ENCODE results near the gene TXNDC12. TPM values are rescaled to one million over a fixed set of nuclear protein-coding genes. Genes with fewer than 3 reads are reported as not detected.
A peak's percentile ranks its signal among the peaks of the same experiment; 100 is the strongest.

TXNDC12 gene
- total RNA-seq, 6 donors from 2014 or later: 8.4 to 54.0 (median 26.6) TPM

DNA sequence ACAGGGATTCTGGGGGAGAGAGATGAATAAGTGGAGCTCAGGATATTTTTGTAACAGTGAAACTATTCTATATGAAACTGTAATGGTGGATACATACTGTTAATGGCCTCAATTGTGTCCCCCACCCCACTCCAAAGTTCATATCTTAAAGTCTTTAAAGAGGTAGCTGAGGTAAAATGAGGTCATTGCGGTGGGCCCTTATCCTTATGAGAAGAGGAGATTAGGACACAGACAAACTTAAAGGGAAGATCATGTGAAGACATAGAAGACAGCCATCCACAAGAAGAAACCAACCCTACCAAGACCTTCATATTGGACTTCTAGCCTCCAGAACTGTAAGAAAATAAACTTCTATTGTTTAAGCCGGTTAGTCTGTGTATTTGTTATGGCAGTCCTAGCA, 9.8 kb downstream of the TXNDC12 start:
- WGBS, 2 donors: 94% methylated on average over 2 of the region's 2 CpGs
- ATAC-seq (ENCODE audit: low FRiP score in 2 of 2) (no peak), DNase-seq (no peak)
- H3K27me3 ChIP-seq: no peaks in the 10 kb centered on the region
- H3K27ac ChIP-seq: no peak overlapping the region
- H3K36me3 ChIP-seq: peaks cover 0 to 17% (median 6%) of the 10 kb centered on the region in 4 donors
- H3K4me1 ChIP-seq: no peaks in the 10 kb centered on the region
- TF ChIP-seq POLR2AphosphoS5 (IDR thresholded peaks at IDR 0.05) (no peak), EP300 (IDR thresholded peaks at IDR 0.05) (no peak), POLR2A (IDR thresholded peaks at IDR 0.05) (no peak)
- TF ChIP-seq, protein P1, sequence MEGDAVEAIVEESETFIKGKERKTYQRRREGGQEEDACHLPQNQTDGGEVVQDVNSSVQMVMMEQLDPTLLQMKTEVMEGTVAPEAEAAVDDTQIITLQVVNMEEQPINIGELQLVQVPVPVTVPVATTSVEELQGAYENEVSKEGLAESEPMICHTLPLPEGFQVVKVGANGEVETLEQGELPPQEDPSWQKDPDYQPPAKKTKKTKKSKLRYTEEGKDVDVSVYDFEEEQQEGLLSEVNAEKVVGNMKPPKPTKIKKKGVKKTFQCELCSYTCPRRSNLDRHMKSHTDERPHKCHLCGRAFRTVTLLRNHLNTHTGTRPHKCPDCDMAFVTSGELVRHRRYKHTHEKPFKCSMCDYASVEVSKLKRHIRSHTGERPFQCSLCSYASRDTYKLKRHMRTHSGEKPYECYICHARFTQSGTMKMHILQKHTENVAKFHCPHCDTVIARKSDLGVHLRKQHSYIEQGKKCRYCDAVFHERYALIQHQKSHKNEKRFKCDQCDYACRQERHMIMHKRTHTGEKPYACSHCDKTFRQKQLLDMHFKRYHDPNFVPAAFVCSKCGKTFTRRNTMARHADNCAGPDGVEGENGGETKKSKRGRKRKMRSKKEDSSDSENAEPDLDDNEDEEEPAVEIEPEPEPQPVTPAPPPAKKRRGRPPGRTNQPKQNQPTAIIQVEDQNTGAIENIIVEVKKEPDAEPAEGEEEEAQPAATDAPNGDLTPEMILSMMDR (IDR thresholded peaks at IDR 0.05): no peak
- no peak overlapping the region for H3K4me3 ChIP-seq
- H3K9me3 ChIP-seq: no peaks in the 10 kb centered on the region

DNA sequence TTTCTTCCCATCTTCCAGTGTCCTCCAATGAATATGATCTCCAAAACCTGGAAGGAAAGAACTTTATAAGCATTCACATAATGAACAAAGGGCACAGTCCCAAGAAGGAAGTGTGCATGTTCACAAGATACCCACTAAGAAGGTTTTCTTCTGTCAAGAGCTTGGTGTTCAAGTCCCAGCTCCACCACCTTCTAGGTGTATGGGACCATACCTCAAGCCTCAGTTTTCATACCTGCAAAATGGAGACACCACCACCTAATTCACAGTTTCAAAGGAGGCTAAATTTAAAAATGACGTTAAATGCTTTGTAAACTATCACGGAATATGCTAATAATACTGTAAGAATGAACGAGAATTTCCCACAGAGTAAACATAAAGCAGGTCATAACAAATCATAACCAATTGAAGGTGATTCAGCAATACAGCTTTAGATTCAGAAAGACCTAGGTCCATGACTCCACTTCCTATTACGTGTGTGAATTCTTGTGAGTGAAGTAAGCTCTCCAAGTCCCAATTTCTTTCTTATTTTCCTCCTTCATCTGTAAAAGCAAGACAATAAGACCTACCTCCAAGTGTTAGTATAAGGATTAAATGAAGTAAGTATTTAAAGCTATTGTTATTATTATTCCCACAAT, 13.3 kb downstream of the TXNDC12 start:
- ATAC-seq (ENCODE audit: low FRiP score in 2 of 2) (no peak), DNase-seq (no peak)
- 92 to 95% methylated on average over 4 of the region's 4 CpGs for WGBS, 2 donors
- H3K4me3 ChIP-seq: no peak overlapping the region
- no peaks in the 10 kb centered on the region for H3K27me3 ChIP-seq
- H3K4me1 ChIP-seq: no peaks in the 10 kb centered on the region
- TF ChIP-seq, protein P1 (IDR thresholded peaks at IDR 0.05): no peak
- no peak for TF ChIP-seq POLR2A (IDR thresholded peaks at IDR 0.05)
- TF ChIP-seq EP300 (IDR thresholded peaks at IDR 0.05): no peak
- no peak for TF ChIP-seq POLR2AphosphoS5 (IDR thresholded peaks at IDR 0.05)
- H3K36me3 ChIP-seq: peaks cover 0 to 45% (median 11%) of the 10 kb centered on the region in 4 donors
- H3K27ac ChIP-seq: no peak overlapping the region
- H3K9me3 ChIP-seq: no peaks in the 10 kb centered on the region

- WGBS, 2 donors: 97 to 100% methylated on average over 1 of the region's 1 CpG
Observed at GRCh38 chr1:52037909-52038308, 17.1 kb downstream of the TXNDC12 start.

GRCh38 chr1:52037402-52037814, 17.6 kb downstream of the TXNDC12 start:
- H3K36me3 ChIP-seq: peaks cover 0 to 41% (median 11%) of the 10 kb centered on the region in 4 donors
- TF ChIP-seq, protein P1 (IDR thresholded peaks at IDR 0.05): no peak
- TF ChIP-seq POLR2AphosphoS5 (IDR thresholded peaks at IDR 0.05) (no peak), POLR2A (IDR thresholded peaks at IDR 0.05) (no peak), EP300 (IDR thresholded peaks at IDR 0.05) (no peak)
- no peaks in the 10 kb centered on the region for H3K27me3 ChIP-seq
- no peak overlapping the region for H3K27ac ChIP-seq
- peaks cover 4 to 8% (median 6%) of the 10 kb centered on the region in 4 donors for H3K4me1 ChIP-seq
- ATAC-seq (ENCODE audit: low FRiP score in 2 of 2) (no peak), DNase-seq (peak in 1 of 2 donors; percentile 30)
- H3K4me3 ChIP-seq: no peak overlapping the region
- WGBS, 2 donors: 74 to 81% methylated on average over 4 to 5 of the region's 5 CpGs
- no peaks in the 10 kb centered on the region for H3K9me3 ChIP-seq

More at GRCh38 chr1:52037909-52038308, 17.1 kb downstream of the TXNDC12 start:
- Histone ChIP-seq H3K36me3 (peaks cover 0 to 41% (median 11%) of the 10 kb centered on the region in 4 donors), H3K27ac (no peak overlapping the region), H3K9me3 (no peaks in the 10 kb centered on the region), H3K4me3 (no peak overlapping the region), H3K4me1 (peaks cover 0 to 3% (median 2%) of the 10 kb centered on the region in 4 donors), H3K27me3 (no peaks in the 10 kb centered on the region)
- DNase-seq: no peak
- TF ChIP-seq POLR2A (IDR thresholded peaks at IDR 0.05): no peak
- TF ChIP-seq, protein P1 (IDR thresholded peaks at IDR 0.05): no peak
- TF ChIP-seq EP300 (IDR thresholded peaks at IDR 0.05): no peak
- no peak for TF ChIP-seq POLR2AphosphoS5 (IDR thresholded peaks at IDR 0.05)
- no peak for ATAC-seq (ENCODE audit: low FRiP score in 2 of 2)

DNA sequence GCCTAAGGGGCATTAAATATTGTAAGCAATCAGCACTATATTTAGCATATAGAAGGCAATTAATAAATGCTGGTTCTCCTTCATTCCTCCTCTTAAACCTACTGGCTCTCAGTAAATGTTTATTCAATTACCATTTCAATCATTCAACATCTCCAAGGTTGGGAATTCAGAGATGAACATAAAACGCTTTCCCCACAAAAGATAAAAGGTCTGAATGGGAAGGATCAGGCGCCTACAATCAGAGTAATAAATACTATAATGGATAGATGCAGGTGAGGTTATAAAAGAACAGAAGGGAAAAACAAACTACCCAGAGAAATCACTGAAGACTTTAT, 21.0 kb downstream of the TXNDC12 start:
- no peaks in the 10 kb centered on the region for H3K9me3 ChIP-seq
- peaks cover 0 to 16% (median 0%) of the 10 kb centered on the region in 4 donors for H3K36me3 ChIP-seq
- ATAC-seq (ENCODE audit: low FRiP score in 2 of 2) (no peak), DNase-seq (no peak)
- WGBS, 2 donors: 96 to 99% methylated on average over 2 of the region's 2 CpGs
- H3K27ac ChIP-seq: peak overlapping the region; percentile 86 to 93 (median 90)
- peaks cover 20 to 29% (median 22%) of the 10 kb centered on the region in 4 donors for H3K4me1 ChIP-seq
- TF ChIP-seq EP300 (IDR thresholded peaks at IDR 0.05): no peak
- TF ChIP-seq, protein P1 (IDR thresholded peaks at IDR 0.05): no peak
- no peaks in the 10 kb centered on the region for H3K27me3 ChIP-seq
- peak overlapping the region in 3 of 4 donors; percentile 76 to 80 (median 79) for H3K4me3 ChIP-seq
